Kidney (tissue), 14 donors: Measurements from ENCODE around the gene ZNF324B. TPM values are rescaled to one million over a fixed set of nuclear protein-coding genes. Genes with fewer than 3 reads are reported as not detected.
"Not testable (repeated sequence)": the region's sequence is repeated elsewhere in the genome, so short reads cannot be mapped to it uniquely, and the experiment has no call there.

Experiments
- DNase-seq, 5 donors: peaks; one replicate each; pipeline ENCODE4 v3.0.0-alpha.2; 2013 to 2020
- FAIRE-seq: peaks from 2 replicates; lab custom pipeline; 2012; peaks lifted over from hg19 to GRCh38; lab: Jason Lieb, UNC
- H3K27ac ChIP-seq, 2 donors: one replicate each; pipeline ENCODE4 v1.7.0; 2013; ENCODE audit warnings: low read depth in 2 of 2, low read length in 2 of 2, inconsistent platforms in 1 of 2
- H3K27me3 ChIP-seq: one replicate; pipeline ENCODE4 v1.7.1; 2013; ENCODE audit warnings: low read length, inconsistent platforms; ENCODE audit not compliant: control insufficient read depth, insufficient read depth
- H3K36me3 ChIP-seq, 3 donors: one replicate each; pipeline versions ENCODE4 v1.7.0 to v1.7.1; 2013; ENCODE audit warnings: low read length in 3 of 3, control low read depth in 1 of 3, inconsistent platforms in 1 of 3; ENCODE audit not compliant: insufficient read depth in 3 of 3, control insufficient read depth in 2 of 3
- H3K4me1 ChIP-seq, 3 donors: one replicate each; pipeline versions ENCODE4 v1.7.0 to v1.7.1; 2013; ENCODE audit warnings: low read length in 3 of 3, inconsistent platforms in 1 of 3, low read depth in 1 of 3; ENCODE audit not compliant: control insufficient read depth in 2 of 3, insufficient read depth in 2 of 3
- H3K4me3 ChIP-seq, 3 donors: one replicate each; pipeline versions ENCODE4 v1.7.0 to v1.8.1; 2013; ENCODE audit warnings: low read length in 3 of 3, control low read depth in 1 of 3, inconsistent platforms in 1 of 3
- H3K9ac ChIP-seq, 3 donors: one replicate each; pipeline versions ENCODE4 v1.7.0 to v1.7.1; 2013; ENCODE audit warnings: low read length in 3 of 3, control low read depth in 1 of 3, inconsistent platforms in 1 of 3
- H3K9me3 ChIP-seq, 3 donors: one replicate each; pipeline versions ENCODE4 v1.7.0 to v1.7.1; 2013; ENCODE audit warnings: low read length in 3 of 3, control low read depth in 1 of 3, inconsistent platforms in 1 of 3; ENCODE audit not compliant: control insufficient read depth in 2 of 3, insufficient read depth in 1 of 3
- intact Hi-C: fragments of 100-400 bp; cut with DNase I; formaldehyde crosslinking; loops from one replicate; pipeline ENCODE4 v1.11.1; 2022
- polyA plus RNA-seq: library from polyadenylated mRNA; stranded (reverse); fragments of 350-450 nt; fragmentation: Illumina TruSeq; extraction: RNeasy Lipid Tissue Mini Kit (QIAGEN cat#74804); gene quantifications from one replicate; pipeline ENCODE4 v1.2.3, GENCODE V29; 2014; ENCODE audit warnings: low read depth, low replicate concordance; ENCODE audit not compliant: insufficient read depth
- total RNA-seq: library from RNA; stranded (reverse); fragmentation: NEBNext Ultra II Directional; extraction: Animal tissue kit (Norgen Biotek cat#: 25700); gene quantifications from one replicate; pipeline ENCODE4 v1.2.1, GENCODE V29; 2021
- TF ChIP-seq, protein P1 (sequence below): IDR thresholded peaks from 3 replicates; pipeline ENCODE4 v1.5.1; 2012; ENCODE audit warnings: mild to moderate bottlenecking, moderate library complexity, borderline replicate concordance; ENCODE audit not compliant: insufficient read depth; ENCODE audit errors: extremely low read depth
- donor health status: control.
- donor health status: control.
- donor health status: control.
- donor health status: control.
- donor health status: control.
- donor health status: DM: yes; HTN: yes; CAD: no.
- donor health status: Normal renal cell carcinoma (clear cell type).

The ZNF324B gene
- total and polyA plus RNA-seq, 2 donors from 2014 or later, result 3.4 to 9.9 TPM

- intact Hi-C loops, result no loop called here
- TF ChIP-seq, protein P1, sequence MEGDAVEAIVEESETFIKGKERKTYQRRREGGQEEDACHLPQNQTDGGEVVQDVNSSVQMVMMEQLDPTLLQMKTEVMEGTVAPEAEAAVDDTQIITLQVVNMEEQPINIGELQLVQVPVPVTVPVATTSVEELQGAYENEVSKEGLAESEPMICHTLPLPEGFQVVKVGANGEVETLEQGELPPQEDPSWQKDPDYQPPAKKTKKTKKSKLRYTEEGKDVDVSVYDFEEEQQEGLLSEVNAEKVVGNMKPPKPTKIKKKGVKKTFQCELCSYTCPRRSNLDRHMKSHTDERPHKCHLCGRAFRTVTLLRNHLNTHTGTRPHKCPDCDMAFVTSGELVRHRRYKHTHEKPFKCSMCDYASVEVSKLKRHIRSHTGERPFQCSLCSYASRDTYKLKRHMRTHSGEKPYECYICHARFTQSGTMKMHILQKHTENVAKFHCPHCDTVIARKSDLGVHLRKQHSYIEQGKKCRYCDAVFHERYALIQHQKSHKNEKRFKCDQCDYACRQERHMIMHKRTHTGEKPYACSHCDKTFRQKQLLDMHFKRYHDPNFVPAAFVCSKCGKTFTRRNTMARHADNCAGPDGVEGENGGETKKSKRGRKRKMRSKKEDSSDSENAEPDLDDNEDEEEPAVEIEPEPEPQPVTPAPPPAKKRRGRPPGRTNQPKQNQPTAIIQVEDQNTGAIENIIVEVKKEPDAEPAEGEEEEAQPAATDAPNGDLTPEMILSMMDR, result no peak
- H3K36me3 ChIP-seq, result peaks cover 12 to 25% (median 13%) of the 10 kb centered on the region in 3 donors
- H3K9me3 ChIP-seq, result peaks cover 3 to 40% (median 22%) of the 10 kb centered on the region in 3 donors
- H3K9ac ChIP-seq, result peak within 1 kb of the TSS; percentile 6 to 70 (median 66)
- no peaks in the 10 kb centered on the region for H3K27me3 ChIP-seq
- peak; percentile 99 for FAIRE-seq
- DNase-seq, result peak; percentile 99 to 100 (median 99)
- peaks cover 0 to 16% (median 9%) of the 10 kb centered on the region in 3 donors for H3K4me1 ChIP-seq
- H3K27ac ChIP-seq, result peak within 1 kb of the TSS; percentile 62 to 65
- peak within 1 kb of the TSS; percentile 81 to 90 (median 87) for H3K4me3 ChIP-seq
Observed at GRCh38 chr19:58439576-58440554, 11.6 kb upstream of the ZNF324B start, which contains the start of gene ZNF132. Gene ZNF132 (minus strand): TSS chr19:58440153. CDS start chr19:58439821, 332 bp downstream.

DNA sequence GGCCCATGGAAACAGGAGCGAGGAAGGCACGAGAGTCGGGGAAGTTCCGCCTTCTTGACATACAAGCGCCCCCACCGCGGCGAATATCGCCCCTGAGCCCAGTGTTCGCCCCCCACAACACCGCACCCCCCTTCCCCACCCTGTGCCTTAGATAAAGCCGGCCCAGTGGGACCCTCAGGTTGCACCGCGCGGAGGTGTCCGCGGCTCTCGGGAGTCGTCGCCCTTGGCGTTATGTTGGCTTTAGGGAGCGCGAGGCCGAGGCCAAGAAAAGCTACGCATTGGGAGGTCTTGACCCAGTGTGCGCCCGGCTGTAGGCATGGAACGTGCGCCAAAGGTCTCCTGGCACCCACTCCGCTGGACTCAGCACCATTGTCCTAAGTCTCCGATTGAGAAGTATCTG lies 10.9 kb upstream of the ZNF324B start:
- Histone ChIP-seq H3K4me1 (peaks cover 0 to 16% (median 9%) of the 10 kb centered on the region in 3 donors), H3K9ac (peak overlapping the region in 1 of 3 donors; percentile 66), H3K9me3 (peaks cover 3 to 33% (median 16%) of the 10 kb centered on the region in 3 donors), H3K27ac (peak overlapping the region; percentile 45 to 62), H3K4me3 (peak overlapping the region; percentile 81 to 90 (median 87)), H3K36me3 (peaks cover 8 to 18% (median 9%) of the 10 kb centered on the region in 3 donors), H3K27me3 (no peaks in the 10 kb centered on the region)
- DNase-seq (peak in 1 of 5 donors; percentile 27), FAIRE-seq (no peak)
- intact Hi-C loops, result no loop called here
- TF ChIP-seq, protein P1, result no peak

DNA sequence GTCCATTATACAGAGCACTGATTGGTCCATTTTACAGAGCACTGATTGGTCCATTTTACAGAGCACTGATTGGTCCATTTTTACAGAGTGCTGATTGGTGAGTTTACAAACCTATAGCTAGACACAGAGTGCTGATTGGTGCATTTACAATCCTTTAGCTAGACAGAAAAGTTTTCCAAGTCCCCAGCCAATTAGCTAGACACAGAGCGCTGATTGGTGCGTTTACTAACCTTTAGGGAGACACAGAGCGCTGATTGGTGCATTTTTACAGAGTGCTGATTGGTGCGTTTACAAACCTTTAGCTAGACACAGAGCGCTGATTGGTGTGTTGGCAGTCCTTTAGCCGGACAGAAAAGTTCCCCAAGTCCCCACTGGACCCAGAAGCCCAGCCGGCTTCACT lies 8.4 kb upstream of the ZNF324B start:
- intact Hi-C loops, H3K4me3 ChIP-seq, H3K9ac ChIP-seq, FAIRE-seq, H3K27ac ChIP-seq, DNase-seq, H3K27me3 ChIP-seq, H3K36me3 ChIP-seq: not testable (repeated sequence)
- Histone ChIP-seq H3K4me1 (peaks cover 0 to 16% (median 9%) of the 10 kb centered on the region in 3 donors), H3K9me3 (peaks cover 1 to 11% (median 2%) of the 10 kb centered on the region in 3 donors)

DNA sequence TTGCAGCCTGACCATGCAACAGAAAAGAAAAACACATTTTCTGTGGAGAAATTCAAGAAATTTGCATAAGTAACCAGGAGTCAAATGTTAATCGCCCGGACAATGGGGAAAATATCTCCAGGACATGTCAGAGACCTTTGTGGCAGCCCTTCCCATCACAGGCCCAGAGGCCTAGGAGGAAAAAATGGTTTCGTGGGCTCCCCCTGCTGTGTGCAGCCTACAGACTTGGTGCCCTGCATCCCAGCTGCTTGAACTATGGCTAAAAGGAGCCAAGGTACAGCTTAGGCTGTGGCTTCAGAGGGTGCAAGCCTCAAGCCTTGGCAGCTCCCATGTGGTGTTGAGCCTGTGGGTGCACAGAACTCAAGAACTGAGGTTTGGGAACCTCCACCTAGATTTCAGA lies 2.6 kb upstream of the ZNF324B start:
- intact Hi-C loops, H3K4me1 ChIP-seq, H3K27ac ChIP-seq, H3K9ac ChIP-seq, H3K4me3 ChIP-seq, H3K9me3 ChIP-seq, FAIRE-seq, DNase-seq, H3K36me3 ChIP-seq, H3K27me3 ChIP-seq: not testable (repeated sequence)

- H3K9me3 ChIP-seq, H3K4me3 ChIP-seq, H3K27ac ChIP-seq, H3K4me1 ChIP-seq, H3K9ac ChIP-seq, DNase-seq, FAIRE-seq, H3K27me3 ChIP-seq, H3K36me3 ChIP-seq, intact Hi-C loops: not testable (repeated sequence)
Observed at GRCh38 chr19:58449980-58450379, 1.4 kb upstream of the ZNF324B start.
